ENCODE measurements around the gene ETS1.

- TF ChIP-seq, protein P1, sequence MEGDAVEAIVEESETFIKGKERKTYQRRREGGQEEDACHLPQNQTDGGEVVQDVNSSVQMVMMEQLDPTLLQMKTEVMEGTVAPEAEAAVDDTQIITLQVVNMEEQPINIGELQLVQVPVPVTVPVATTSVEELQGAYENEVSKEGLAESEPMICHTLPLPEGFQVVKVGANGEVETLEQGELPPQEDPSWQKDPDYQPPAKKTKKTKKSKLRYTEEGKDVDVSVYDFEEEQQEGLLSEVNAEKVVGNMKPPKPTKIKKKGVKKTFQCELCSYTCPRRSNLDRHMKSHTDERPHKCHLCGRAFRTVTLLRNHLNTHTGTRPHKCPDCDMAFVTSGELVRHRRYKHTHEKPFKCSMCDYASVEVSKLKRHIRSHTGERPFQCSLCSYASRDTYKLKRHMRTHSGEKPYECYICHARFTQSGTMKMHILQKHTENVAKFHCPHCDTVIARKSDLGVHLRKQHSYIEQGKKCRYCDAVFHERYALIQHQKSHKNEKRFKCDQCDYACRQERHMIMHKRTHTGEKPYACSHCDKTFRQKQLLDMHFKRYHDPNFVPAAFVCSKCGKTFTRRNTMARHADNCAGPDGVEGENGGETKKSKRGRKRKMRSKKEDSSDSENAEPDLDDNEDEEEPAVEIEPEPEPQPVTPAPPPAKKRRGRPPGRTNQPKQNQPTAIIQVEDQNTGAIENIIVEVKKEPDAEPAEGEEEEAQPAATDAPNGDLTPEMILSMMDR (IDR thresholded peaks at IDR 0.05; ENCODE audit: insufficient read depth, low read length) = no peak
- TF ChIP-seq, protein P2, sequence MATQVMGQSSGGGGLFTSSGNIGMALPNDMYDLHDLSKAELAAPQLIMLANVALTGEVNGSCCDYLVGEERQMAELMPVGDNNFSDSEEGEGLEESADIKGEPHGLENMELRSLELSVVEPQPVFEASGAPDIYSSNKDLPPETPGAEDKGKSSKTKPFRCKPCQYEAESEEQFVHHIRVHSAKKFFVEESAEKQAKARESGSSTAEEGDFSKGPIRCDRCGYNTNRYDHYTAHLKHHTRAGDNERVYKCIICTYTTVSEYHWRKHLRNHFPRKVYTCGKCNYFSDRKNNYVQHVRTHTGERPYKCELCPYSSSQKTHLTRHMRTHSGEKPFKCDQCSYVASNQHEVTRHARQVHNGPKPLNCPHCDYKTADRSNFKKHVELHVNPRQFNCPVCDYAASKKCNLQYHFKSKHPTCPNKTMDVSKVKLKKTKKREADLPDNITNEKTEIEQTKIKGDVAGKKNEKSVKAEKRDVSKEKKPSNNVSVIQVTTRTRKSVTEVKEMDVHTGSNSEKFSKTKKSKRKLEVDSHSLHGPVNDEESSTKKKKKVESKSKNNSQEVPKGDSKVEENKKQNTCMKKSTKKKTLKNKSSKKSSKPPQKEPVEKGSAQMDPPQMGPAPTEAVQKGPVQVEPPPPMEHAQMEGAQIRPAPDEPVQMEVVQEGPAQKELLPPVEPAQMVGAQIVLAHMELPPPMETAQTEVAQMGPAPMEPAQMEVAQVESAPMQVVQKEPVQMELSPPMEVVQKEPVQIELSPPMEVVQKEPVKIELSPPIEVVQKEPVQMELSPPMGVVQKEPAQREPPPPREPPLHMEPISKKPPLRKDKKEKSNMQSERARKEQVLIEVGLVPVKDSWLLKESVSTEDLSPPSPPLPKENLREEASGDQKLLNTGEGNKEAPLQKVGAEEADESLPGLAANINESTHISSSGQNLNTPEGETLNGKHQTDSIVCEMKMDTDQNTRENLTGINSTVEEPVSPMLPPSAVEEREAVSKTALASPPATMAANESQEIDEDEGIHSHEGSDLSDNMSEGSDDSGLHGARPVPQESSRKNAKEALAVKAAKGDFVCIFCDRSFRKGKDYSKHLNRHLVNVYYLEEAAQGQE (IDR thresholded peaks at IDR 0.05; ENCODE audit: insufficient replicate concordance, low read depth) = no peak
- TF ChIP-seq POLR2AphosphoS5 (IDR thresholded peaks at IDR 0.05; ENCODE audit: low read depth) = no peak
- TF ChIP-seq SPI1 (IDR thresholded peaks at IDR 0.05; ENCODE audit: borderline replicate concordance, low read depth) = no peak
- no peak for TF ChIP-seq GABPA (IDR thresholded peaks at IDR 0.05; ENCODE audit: low read depth)
These were observed 38.0 kb downstream of the ETS1 start for GRCh38 chr11:128549256-128549944.

Measured in HL-60 (cell line).